IPS-20b (cell line): ENCODE results near the gene EGFR.

Experiments used
- H3K27ac ChIP-seq: one replicate; pipeline ENCODE4 v1.5.1; 2013; ENCODE audit warnings: low read length
- H3K27me3 ChIP-seq: 2 replicates; pipeline ENCODE4 v1.6.1; 2013; ENCODE audit warnings: mild to moderate bottlenecking, low read length, inconsistent platforms; ENCODE audit not compliant: insufficient read depth
- H3K36me3 ChIP-seq: 2 replicates; pipeline ENCODE4 v1.6.1; 2013; ENCODE audit warnings: low read depth, mild to moderate bottlenecking, inconsistent platforms, low read length, moderate library complexity; ENCODE audit not compliant: insufficient read depth
- H3K4me1 ChIP-seq: 2 replicates; pipeline ENCODE4 v1.6.1; 2013; ENCODE audit warnings: mild to moderate bottlenecking, control low read depth, inconsistent platforms, low read length, moderate library complexity; ENCODE audit not compliant: insufficient read depth
- H3K4me3 ChIP-seq: 2 replicates; pipeline ENCODE4 v1.5.1; 2013; ENCODE audit warnings: mild to moderate bottlenecking, low read length, inconsistent platforms
- H3K9ac ChIP-seq: 2 replicates; pipeline ENCODE4 v1.6.1; 2013; ENCODE audit warnings: low read depth, mild to moderate bottlenecking, inconsistent platforms, low read length, moderate library complexity
- H3K9me3 ChIP-seq: 2 replicates; pipeline ENCODE4 v1.6.1; 2013; ENCODE audit warnings: mild to moderate bottlenecking, low read depth, low read length, inconsistent platforms; ENCODE audit not compliant: insufficient read depth

Gene EGFR

GRCh38 chr7:55188590-55189138 is 169.8 kb downstream of the EGFR start:
- no peaks in the 10 kb centered on the region for H3K27me3 ChIP-seq
- peaks cover 50% of the 10 kb centered on the region for H3K4me1 ChIP-seq
- H3K4me3 ChIP-seq: no peak overlapping the region

GRCh38 chr7:55189146-55189766 is 170.4 kb downstream of the EGFR start:
- Histone ChIP-seq H3K9ac (no peak overlapping the region), H3K27me3 (no peaks in the 10 kb centered on the region), H3K9me3 (no peaks in the 10 kb centered on the region), H3K27ac (no peak overlapping the region), H3K4me1 (peaks cover 50% of the 10 kb centered on the region), H3K36me3 (no peaks in the 10 kb centered on the region), H3K4me3 (peak overlapping the region; percentile 14; the same call in 1 of the 2 replicates)

More at GRCh38 chr7:55188590-55189138, 169.8 kb downstream of the EGFR start:
- Histone ChIP-seq H3K9ac (no peak overlapping the region), H3K9me3 (no peaks in the 10 kb centered on the region), H3K27ac (no peak overlapping the region), H3K36me3 (no peaks in the 10 kb centered on the region)

- Histone ChIP-seq H3K9me3 (no peaks in the 10 kb centered on the region), H3K36me3 (no peaks in the 10 kb centered on the region), H3K4me3 (peak overlapping the region; percentile 14; the same call in 1 of the 2 replicates), H3K4me1 (peaks cover 50% of the 10 kb centered on the region), H3K27me3 (no peaks in the 10 kb centered on the region), H3K9ac (no peak overlapping the region), H3K27ac (no peak overlapping the region)
Observed at GRCh38 chr7:55189878-55190436, 171.1 kb downstream of the EGFR start.

- no peaks in the 10 kb centered on the region for H3K27me3 ChIP-seq
- no peaks in the 10 kb centered on the region for H3K36me3 ChIP-seq
- peaks cover 50% of the 10 kb centered on the region for H3K4me1 ChIP-seq
- no peak overlapping the region for H3K9ac ChIP-seq
- H3K27ac ChIP-seq: no peak overlapping the region
- no peak overlapping the region for H3K4me3 ChIP-seq
- H3K9me3 ChIP-seq: no peaks in the 10 kb centered on the region
Observed at GRCh38 chr7:55190511-55191160, 171.8 kb downstream of the EGFR start.

- Histone ChIP-seq H3K27me3 (no peaks in the 10 kb centered on the region), H3K4me1 (peaks cover 50% of the 10 kb centered on the region), H3K9me3 (no peaks in the 10 kb centered on the region), H3K9ac (no peak overlapping the region), H3K36me3 (no peaks in the 10 kb centered on the region), H3K4me3 (peak overlapping the region; percentile 19; the same call in 1 of the 2 replicates), H3K27ac (no peak overlapping the region)
Observed at GRCh38 chr7:55191161-55191925, 172.5 kb downstream of the EGFR start.

- Histone ChIP-seq H3K4me1 (peaks cover 50% of the 10 kb centered on the region), H3K27ac (no peak overlapping the region), H3K9ac (0 out of 2 replicates have a peak overlapping the region, but pooled peaks have one; percentile 3), H3K9me3 (no peaks in the 10 kb centered on the region), H3K4me3 (peak overlapping the region; percentile 19; the same call in 1 of the 2 replicates), H3K36me3 (no peaks in the 10 kb centered on the region), H3K27me3 (no peaks in the 10 kb centered on the region)
Observed at GRCh38 chr7:55191926-55192692, 173.3 kb downstream of the EGFR start.

GRCh38 chr7:55192723-55193122 is 173.9 kb downstream of the EGFR start:
- H3K27ac ChIP-seq: no peak overlapping the region
- H3K4me3 ChIP-seq: no peak overlapping the region
- H3K9me3 ChIP-seq: no peaks in the 10 kb centered on the region
- H3K27me3 ChIP-seq: no peaks in the 10 kb centered on the region
- H3K36me3 ChIP-seq: no peaks in the 10 kb centered on the region
- 0 out of 2 replicates have a peak overlapping the region, but pooled peaks have one; percentile 3 for H3K9ac ChIP-seq
- H3K4me1 ChIP-seq: peaks cover 50% of the 10 kb centered on the region

- Histone ChIP-seq H3K4me3 (no peak overlapping the region), H3K27me3 (no peaks in the 10 kb centered on the region), H3K9ac (no peak overlapping the region), H3K27ac (no peak overlapping the region), H3K9me3 (no peaks in the 10 kb centered on the region), H3K36me3 (no peaks in the 10 kb centered on the region), H3K4me1 (peaks cover 47% of the 10 kb centered on the region)
Observed at GRCh38 chr7:55193245-55193644, 174.4 kb downstream of the EGFR start.

GRCh38 chr7:55194522-55194921 is 175.7 kb downstream of the EGFR start:
- Histone ChIP-seq H3K9me3 (no peaks in the 10 kb centered on the region), H3K4me3 (no peak overlapping the region), H3K27me3 (no peaks in the 10 kb centered on the region), H3K27ac (no peak overlapping the region), H3K9ac (no peak overlapping the region), H3K36me3 (0 out of 2 replicates have a peak, but pooled peaks cover 3% of the 10 kb centered on the region), H3K4me1 (peaks cover 40% of the 10 kb centered on the region)

- Histone ChIP-seq H3K27ac (no peak overlapping the region), H3K4me3 (no peak overlapping the region), H3K27me3 (no peaks in the 10 kb centered on the region), H3K4me1 (no peaks in the 10 kb centered on the region), H3K9me3 (no peaks in the 10 kb centered on the region), H3K36me3 (0 out of 2 replicates have a peak, but pooled peaks cover 3% of the 10 kb centered on the region), H3K9ac (no peak overlapping the region)
Observed at GRCh38 chr7:55198634-55199392, 180.0 kb downstream of the EGFR start.
